GM19397 (cell line): ENCODE data around the gene PIEZO1.

Experiments used
- ATAC-seq: cut with Tn5 transposase; IDR thresholded peaks from one replicate; pipeline ENCODE4 v1.9.1; 2021; ENCODE audit warnings: mild to moderate bottlenecking, moderate library complexity; ENCODE audit not compliant: unreplicated experiment

PIEZO1 gene

DNA sequence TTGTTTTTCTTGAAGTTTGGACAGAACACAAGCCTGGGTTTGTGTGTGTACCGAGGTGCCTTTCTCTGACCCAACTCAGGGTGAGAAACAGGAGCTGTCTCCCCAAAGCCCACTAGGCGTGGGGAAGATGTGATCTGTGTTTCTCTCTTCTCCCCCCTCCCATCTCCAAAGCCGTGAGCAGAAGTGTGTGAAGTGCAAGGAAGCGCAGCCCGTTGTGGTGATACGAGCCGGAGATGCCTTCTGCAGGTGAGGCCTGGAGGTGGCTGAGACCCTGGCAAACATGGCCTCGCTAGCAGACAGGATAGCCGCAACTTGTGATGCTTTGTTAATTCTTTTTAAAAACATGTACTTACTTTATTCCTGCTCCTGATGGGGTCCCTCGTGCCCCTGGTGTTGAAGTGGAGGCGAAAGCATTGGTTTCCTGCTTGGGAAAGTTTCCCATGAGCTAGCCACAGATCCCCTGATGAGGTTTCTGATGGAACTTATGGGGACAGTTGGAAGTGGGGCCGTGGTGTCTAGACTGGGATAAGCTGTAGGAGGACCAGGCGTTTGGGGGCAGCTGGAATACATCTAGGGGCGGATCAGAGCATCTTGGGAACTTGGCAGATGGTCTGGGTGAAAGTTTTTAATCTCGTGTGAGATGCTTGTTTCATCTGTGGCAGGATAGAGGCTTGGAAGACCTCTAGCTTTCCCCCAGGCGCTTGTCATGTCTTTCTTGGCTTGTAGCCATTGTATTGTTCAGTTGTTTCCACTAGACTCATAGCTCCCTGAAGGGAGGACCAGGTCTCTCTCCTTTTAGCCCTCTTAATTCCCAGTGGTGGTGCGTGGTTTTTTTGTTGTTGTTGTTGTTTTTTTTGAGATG is 77.8 kb downstream of the PIEZO1 start:
- ATAC-seq = no peak

GRCh38 chr16:88706229-88706964 is 78.6 kb downstream of the PIEZO1 start, which contains the start of the genes CTU2 and RNF166:
Gene CTU2 (plus strand): TSS chr16:88706503. CDS start chr16:88706531, 28 bp downstream.
Gene RNF166 (minus strand): TSS chr16:88706408. CDS start chr16:88706325, 83 bp downstream.
- peak; percentile 64 for ATAC-seq

DNA sequence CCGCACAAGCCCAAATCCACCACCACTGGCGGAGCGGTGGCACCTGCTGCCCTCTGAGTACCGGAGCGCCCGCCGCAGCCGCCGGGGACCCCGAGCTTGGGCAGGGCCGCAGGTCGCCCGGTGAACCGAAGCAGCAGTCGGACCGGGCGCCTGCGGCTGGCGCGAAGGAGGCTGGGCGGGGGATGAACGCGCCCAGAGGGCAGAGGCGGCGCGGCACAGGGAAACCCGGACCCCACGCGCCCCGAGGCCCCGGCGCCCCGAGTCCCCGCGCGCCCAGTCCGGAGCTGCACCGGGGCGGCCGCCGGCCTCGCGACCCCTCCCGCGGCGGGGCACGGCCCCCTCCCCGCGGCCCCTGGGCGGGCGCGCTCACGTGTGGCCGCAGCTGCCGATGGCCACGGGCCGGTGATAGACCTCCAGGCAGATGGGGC is 79.2 kb downstream of the PIEZO1 start:
- ATAC-seq = peak; percentile 15

GRCh38 chr16:88705076-88705684 is 79.8 kb downstream of the PIEZO1 start:
- ATAC-seq = no peak

DNA sequence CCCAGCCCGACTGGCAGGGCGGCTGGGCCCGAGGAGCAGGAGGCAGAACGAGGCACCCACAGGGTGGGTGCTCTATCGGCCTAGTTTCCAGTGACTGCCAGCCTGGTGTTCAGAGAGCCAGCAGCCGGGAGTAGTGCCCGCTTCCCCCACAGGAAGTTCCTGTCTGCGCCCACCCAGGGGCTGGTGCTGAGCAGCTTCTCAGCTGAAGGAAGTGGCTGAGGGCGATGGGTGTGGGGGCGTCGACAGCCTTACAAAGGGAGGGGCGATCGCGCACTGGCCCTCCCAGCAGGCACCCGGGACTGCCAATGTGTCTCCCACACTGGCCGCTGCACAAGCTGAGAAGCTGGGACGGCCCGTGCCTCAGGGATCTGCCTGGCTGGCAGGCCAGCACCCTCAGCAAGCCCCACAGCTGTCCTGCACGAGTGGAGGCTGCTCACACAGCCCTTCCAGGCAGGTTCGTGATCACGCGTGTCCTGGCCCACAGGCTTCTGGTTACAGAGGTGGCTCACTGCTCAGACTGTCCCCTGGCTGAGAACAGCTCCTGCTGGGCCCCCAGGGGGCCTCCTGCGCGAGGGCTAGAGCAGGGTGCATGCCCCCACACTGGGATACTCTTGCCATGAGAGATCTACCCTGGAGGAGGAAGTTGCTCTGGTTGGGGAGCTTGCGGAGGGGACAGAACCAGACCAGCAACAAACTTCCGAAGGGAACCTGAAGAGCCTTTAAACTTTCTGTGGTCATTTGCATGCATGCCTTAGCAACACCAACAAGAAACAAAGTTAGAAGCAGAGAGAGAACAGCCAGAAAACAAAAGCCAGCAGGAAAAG is 81.3 kb downstream of the PIEZO1 start:
- ATAC-seq = no peak

GRCh38 chr16:88702371-88703210 is 82.4 kb downstream of the PIEZO1 start:
- no peak for ATAC-seq

DNA sequence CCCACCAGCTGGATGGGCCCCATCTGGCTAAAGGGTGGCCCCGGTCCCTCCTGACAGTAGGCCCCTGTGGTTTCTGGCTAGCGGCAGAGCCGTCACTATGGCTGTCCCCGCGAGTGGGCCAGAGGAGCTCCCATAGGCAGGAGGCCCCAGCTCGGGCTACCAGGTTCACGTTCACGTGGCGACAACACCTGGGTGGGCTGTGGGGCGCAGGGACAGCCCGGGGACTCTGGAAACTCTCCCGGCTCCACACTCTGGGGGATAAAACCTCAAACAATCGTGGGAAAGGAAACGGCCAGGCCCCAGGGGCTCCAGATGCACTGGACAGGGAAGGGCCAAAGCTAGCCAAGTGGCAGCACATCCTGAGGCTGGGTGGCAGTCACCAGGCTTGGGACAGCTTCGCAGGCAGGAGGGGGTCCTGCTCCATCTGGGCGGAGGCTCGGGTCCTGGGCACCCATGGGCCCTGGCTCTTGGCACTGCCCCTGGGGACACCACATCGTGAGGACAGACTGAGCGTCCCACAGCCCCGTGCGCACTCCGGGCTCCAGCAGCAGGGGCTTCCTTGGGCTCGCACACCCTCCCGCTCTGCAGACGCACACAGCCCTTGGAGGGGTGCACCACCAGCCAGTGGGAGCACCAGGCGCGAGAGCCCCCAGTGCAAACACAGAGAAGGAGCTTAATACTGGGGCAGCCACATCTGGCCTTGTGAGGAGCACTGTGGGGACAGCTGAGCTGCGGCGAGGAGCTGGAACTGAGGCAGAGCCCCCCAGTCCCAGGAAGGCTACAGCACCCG is 83.2 kb downstream of the PIEZO1 start:
- no peak for ATAC-seq

- peak; percentile 59 for ATAC-seq
These were observed 84.2 kb downstream of the PIEZO1 start for GRCh38 chr16:88700636-88701482.

GRCh38 chr16:88700322-88700635 is 84.7 kb downstream of the PIEZO1 start:
- no peak for ATAC-seq

- no peak for ATAC-seq
These were observed 85.8 kb downstream of the PIEZO1 start for GRCh38 chr16:88699180-88699579.

- no peak for ATAC-seq
These were observed 86.4 kb downstream of the PIEZO1 start for GRCh38 chr16:88698646-88699045.

- no peak for ATAC-seq
These were observed 87.0 kb downstream of the PIEZO1 start for GRCh38 chr16:88697831-88698615.

DNA sequence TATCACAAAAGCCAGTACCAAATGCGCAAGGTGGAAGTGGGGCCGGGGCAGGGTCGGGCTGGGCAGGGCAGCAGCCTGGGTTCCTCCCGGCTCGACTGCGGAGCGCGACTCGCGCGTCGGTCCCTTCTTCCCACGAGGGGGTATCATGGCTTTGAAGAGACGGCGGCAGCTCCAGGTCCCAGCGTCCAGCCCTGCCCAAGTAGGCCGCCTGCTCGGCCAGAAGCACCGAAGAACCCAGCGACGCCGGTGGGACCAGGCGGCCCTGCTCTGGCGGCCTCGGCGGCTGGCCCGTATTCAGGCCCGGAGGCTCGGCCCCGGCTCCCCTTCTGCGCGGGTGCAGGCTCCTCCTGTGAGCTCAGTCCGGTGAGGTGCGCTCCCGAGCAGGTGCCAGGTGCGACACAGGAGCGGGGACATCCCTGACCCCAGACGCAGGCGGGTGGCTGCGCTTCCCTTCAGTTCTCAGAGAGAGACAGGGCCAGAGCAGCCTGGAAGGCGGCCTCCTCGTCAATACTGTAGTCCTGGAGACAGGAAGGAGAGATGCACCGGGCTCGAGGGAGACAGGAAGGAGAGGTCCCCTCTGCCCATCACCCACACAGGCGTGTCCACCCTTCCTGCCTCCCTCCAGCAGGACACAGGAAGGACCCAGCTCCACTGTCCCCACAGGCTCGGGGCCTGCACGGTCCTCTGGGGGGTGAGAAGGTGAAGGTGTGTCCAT is 87.7 kb downstream of the PIEZO1 start:
- no peak for ATAC-seq

DNA sequence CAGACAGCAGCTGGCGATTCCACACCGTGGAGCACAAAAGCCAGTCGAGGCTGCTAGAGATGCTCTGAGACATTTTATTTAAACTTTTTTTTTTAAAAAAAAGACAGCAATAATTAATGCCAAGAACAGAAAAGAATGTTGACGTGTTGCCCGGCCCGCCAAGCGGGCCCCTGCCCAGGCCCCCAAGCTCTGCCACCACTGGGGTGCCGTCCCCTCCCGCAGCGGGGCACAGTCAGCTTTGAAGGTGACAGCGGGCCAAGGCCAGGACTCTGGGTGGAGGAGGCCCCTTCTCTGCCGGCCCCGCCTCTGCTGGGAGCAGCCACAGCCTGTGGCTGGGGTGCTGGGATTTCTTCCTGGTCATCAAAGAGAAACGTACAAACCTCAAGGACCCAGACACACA is 88.6 kb downstream of the PIEZO1 start:
- no peak for ATAC-seq

GRCh38 chr16:88695753-88696152 is 89.3 kb downstream of the PIEZO1 start:
- no peak for ATAC-seq

- ATAC-seq = no peak
These were observed 89.8 kb downstream of the PIEZO1 start for GRCh38 chr16:88695218-88695617.
